NT2/D1 (cell line): Measurements from ENCODE around the gene SCNN1B.

Experiments
- SUZ12 ChIP-seq: IDR thresholded peaks from 2 replicates; pipeline ENCODE4 v1.6.1; 2011; ENCODE audit not compliant: insufficient read length, insufficient read depth; ENCODE audit errors: extremely low read depth
- YY1 ChIP-seq: IDR thresholded peaks from 2 replicates; pipeline ENCODE4 v1.6.1; 2011; ENCODE audit not compliant: insufficient read length, insufficient read depth
- ZNF274 ChIP-seq: IDR thresholded peaks from 2 replicates; pipeline ENCODE4 v1.6.1; 2011; ENCODE audit warnings: mild to moderate bottlenecking, low read depth, low read length

DNA sequence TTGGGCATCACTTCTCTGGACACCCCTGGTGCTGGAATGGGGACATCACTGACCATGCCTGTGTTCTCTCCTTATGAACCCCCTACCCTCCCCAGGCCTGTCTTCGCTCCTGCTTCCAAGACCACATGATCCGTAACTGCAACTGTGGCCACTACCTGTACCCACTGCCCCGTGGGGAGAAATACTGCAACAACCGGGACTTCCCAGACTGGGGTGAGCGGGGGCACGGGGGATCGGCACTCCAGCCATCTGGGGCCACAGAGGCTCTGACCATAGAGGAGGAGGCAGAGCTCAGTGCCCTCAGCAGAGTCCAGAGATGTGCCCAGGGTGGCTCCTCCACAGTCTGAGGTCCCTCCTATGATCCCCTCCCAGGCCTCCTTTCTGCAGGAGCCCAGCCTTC, 73.5 kb downstream of the SCNN1B start:
- TF ChIP-seq YY1 (no peak), ZNF274 (no peak), SUZ12 (no peak)
